ENCODE measurements around the gene CHMP1B. TPM values are rescaled to one million over a fixed set of nuclear protein-coding genes. Genes with fewer than 3 reads are reported as not detected.
A peak's percentile ranks its signal among the peaks of the same experiment; 100 is the strongest.

CHMP1B gene
- total RNA-seq, 1 donor from 2014 or later: 56.1 TPM

DNA sequence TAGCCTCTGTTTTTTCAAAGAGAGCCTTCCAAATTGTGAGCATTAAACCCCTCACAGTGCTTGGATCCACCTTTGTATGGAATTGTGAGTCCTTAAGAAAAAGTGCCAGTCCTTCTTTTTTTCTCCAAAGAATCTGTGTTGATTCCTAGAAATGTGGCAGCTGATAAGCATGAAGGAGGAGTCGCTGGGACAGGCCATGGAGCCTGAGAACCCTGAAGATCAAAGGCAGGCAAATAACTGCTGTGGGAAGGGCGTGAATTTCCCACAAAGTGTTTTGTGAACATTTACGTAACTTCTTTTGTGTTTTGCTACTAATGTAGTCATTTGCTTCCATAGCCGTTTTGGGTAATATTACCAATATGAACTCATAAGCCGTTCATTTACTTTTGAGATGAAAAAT, 27.7 kb upstream of the CHMP1B start:
- no peaks in the 10 kb centered on the region for H3K4me1 Mint-ChIP-seq (ENCODE audit: low read depth, unreplicated experiment)
- no peak overlapping the region for H3K27ac Mint-ChIP-seq (ENCODE audit: unreplicated experiment)
- no peaks in the 10 kb centered on the region for H3K36me3 Mint-ChIP-seq (ENCODE audit: unreplicated experiment)
- no peak for DNase-seq
- H3K4me3 Mint-ChIP-seq (ENCODE audit: unreplicated experiment): no peak overlapping the region
- H3K9me3 Mint-ChIP-seq (ENCODE audit: unreplicated experiment): peaks cover 3% of the 10 kb centered on the region
- H3K27me3 Mint-ChIP-seq (ENCODE audit: unreplicated experiment): peaks cover 2% of the 10 kb centered on the region
- TF ChIP-seq, protein P1, sequence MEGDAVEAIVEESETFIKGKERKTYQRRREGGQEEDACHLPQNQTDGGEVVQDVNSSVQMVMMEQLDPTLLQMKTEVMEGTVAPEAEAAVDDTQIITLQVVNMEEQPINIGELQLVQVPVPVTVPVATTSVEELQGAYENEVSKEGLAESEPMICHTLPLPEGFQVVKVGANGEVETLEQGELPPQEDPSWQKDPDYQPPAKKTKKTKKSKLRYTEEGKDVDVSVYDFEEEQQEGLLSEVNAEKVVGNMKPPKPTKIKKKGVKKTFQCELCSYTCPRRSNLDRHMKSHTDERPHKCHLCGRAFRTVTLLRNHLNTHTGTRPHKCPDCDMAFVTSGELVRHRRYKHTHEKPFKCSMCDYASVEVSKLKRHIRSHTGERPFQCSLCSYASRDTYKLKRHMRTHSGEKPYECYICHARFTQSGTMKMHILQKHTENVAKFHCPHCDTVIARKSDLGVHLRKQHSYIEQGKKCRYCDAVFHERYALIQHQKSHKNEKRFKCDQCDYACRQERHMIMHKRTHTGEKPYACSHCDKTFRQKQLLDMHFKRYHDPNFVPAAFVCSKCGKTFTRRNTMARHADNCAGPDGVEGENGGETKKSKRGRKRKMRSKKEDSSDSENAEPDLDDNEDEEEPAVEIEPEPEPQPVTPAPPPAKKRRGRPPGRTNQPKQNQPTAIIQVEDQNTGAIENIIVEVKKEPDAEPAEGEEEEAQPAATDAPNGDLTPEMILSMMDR (IDR thresholded peaks at IDR 0.05; ENCODE audit: partially characterized antibody, unreplicated experiment): no peak

GRCh38 chr18:11826836-11827235, 24.4 kb upstream of the CHMP1B start:
- Mint-ChIP-seq H3K27me3 (ENCODE audit: unreplicated experiment) (peaks cover 2% of the 10 kb centered on the region), H3K36me3 (ENCODE audit: unreplicated experiment) (no peaks in the 10 kb centered on the region)

GRCh38 chr18:11828786-11829432, 22.3 kb upstream of the CHMP1B start:
- Mint-ChIP-seq H3K9me3 (ENCODE audit: unreplicated experiment) (peaks cover 3% of the 10 kb centered on the region), H3K36me3 (ENCODE audit: unreplicated experiment) (no peaks in the 10 kb centered on the region), H3K27ac (ENCODE audit: unreplicated experiment) (peak overlapping the region; percentile 14), H3K4me3 (ENCODE audit: unreplicated experiment) (no peak overlapping the region), H3K27me3 (ENCODE audit: unreplicated experiment) (no peaks in the 10 kb centered on the region), H3K4me1 (ENCODE audit: low read depth, unreplicated experiment) (peaks cover 6% of the 10 kb centered on the region)
- TF ChIP-seq, protein P1 (IDR thresholded peaks at IDR 0.05; ENCODE audit: partially characterized antibody, unreplicated experiment): no peak
- DNase-seq: no peak

More at GRCh38 chr18:11826836-11827235, 24.4 kb upstream of the CHMP1B start:
- peaks cover 6% of the 10 kb centered on the region for H3K4me1 Mint-ChIP-seq (ENCODE audit: low read depth, unreplicated experiment)
- no peak for DNase-seq
- peaks cover 1% of the 10 kb centered on the region for H3K9me3 Mint-ChIP-seq (ENCODE audit: unreplicated experiment)
- TF ChIP-seq, protein P1 (IDR thresholded peaks at IDR 0.05; ENCODE audit: partially characterized antibody, unreplicated experiment): no peak
- H3K27ac Mint-ChIP-seq (ENCODE audit: unreplicated experiment): no peak overlapping the region
- H3K4me3 Mint-ChIP-seq (ENCODE audit: unreplicated experiment): no peak overlapping the region

DNA sequence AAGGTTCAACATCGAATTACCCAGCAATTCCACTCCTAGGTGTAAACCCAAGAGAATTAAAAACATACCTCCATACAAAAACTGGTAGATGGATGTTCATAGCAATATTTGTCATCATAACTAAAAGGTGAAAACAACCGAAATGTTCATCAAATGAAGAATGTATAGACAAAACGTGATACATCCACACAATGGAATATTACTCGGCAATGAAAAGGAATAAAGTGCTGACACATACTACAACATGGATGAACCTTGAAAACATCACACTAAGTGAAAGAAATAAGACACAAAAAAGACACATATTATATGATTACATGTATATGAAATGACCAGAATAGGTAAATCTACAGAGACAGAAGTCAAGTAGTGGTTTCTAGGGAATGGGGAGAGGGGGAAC, 20.6 kb upstream of the CHMP1B start:
- Mint-ChIP-seq H3K27ac (ENCODE audit: unreplicated experiment) (no peak overlapping the region), H3K9me3 (ENCODE audit: unreplicated experiment) (peaks cover 3% of the 10 kb centered on the region), H3K4me1 (ENCODE audit: low read depth, unreplicated experiment) (peaks cover 6% of the 10 kb centered on the region), H3K4me3 (ENCODE audit: unreplicated experiment) (no peak overlapping the region), H3K36me3 (ENCODE audit: unreplicated experiment) (no peaks in the 10 kb centered on the region), H3K27me3 (ENCODE audit: unreplicated experiment) (no peaks in the 10 kb centered on the region)
- no peak for DNase-seq
- TF ChIP-seq, protein P1 (IDR thresholded peaks at IDR 0.05; ENCODE audit: partially characterized antibody, unreplicated experiment): no peak

DNA sequence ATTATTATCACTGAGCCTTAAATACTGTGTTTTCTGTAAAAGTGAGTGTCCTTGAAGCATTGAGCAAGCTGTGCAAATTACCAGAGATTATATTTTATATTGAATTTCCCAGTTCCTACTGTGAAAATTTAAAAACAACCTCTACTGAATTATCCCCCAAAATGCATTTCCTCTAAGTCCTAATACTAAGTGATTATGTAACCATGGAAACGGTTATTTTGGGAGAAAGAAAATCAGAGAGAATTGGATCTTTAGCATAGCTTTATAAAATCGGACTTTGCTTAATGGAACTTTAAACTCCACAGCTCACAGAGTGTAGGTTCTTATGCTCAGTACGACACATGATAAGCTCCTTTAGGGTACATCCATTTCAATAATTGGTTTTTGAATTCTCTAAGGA, 19.3 kb upstream of the CHMP1B start:
- H3K27ac Mint-ChIP-seq (ENCODE audit: unreplicated experiment): no peak overlapping the region
- peaks cover 6% of the 10 kb centered on the region for H3K4me1 Mint-ChIP-seq (ENCODE audit: low read depth, unreplicated experiment)
- no peaks in the 10 kb centered on the region for H3K36me3 Mint-ChIP-seq (ENCODE audit: unreplicated experiment)
- no peaks in the 10 kb centered on the region for H3K27me3 Mint-ChIP-seq (ENCODE audit: unreplicated experiment)
- H3K4me3 Mint-ChIP-seq (ENCODE audit: unreplicated experiment): no peak overlapping the region
- TF ChIP-seq, protein P1 (IDR thresholded peaks at IDR 0.05; ENCODE audit: partially characterized antibody, unreplicated experiment): no peak
- H3K9me3 Mint-ChIP-seq (ENCODE audit: unreplicated experiment): peaks cover 2% of the 10 kb centered on the region
- DNase-seq: no peak

All from glutamatergic neuron (in vitro differentiated cells).